K562 (cell line): ENCODE measurements around the gene TECPR1. TPM values are rescaled to one million over a fixed set of nuclear protein-coding genes. Genes with fewer than 3 reads are reported as not detected.

Experiments
- ARID4B ChIP-seq: sonication (generic); formaldehyde crosslinking; IDR thresholded peaks from 2 replicates; pipeline ENCODE4 v1.8.0; 2022; ENCODE audit warnings: mild to moderate bottlenecking, missing genetic modification reagents
- CEBPG ChIP-seq, 3 experiments: fragments of 200-800 bp in 1 of 3; sonication (Bioruptor generic) in 1 of 3; sonication (generic) in 1 of 3; formaldehyde crosslinking in 1 of 3; IDR thresholded peaks in 2 of 3; conservative IDR thresholded peaks in 1 of 3; 2 replicates each; pipeline versions ENCODE4 v1.6.1 to v1.8.0; 2016 to 2022; ENCODE audit warnings: missing compliant biosample characterization in 2 of 3, missing genetic modification characterization in 2 of 3, mild to moderate bottlenecking in 1 of 3, missing genetic modification reagents in 1 of 3
- CGGBP1 ChIP-seq: fragments of 250-450 bp; sonication (Bioruptor Pico); IDR thresholded peaks from 2 replicates; pipeline ENCODE4 v1.9.0; 2021; ENCODE audit warnings: mild to moderate bottlenecking
- CREM ChIP-seq: IDR thresholded peaks from 2 replicates; pipeline ENCODE4 v1.6.1; 2014; ENCODE audit warnings: antibody characterized with exemption, low read depth
- CSDE1 ChIP-seq, 2 experiments: fragments of 450-650 bp; IDR thresholded peaks; 2 replicates each; pipeline ENCODE4 v1.6.1; 2016; ENCODE audit warnings: mild to moderate bottlenecking in 1 of 2
- HEY1 ChIP-seq: fragments of 250-450 bp; sonication (Bioruptor Pico); IDR thresholded peaks from 2 replicates; pipeline ENCODE4 v1.5.0; 2020; ENCODE audit warnings: mild to moderate bottlenecking, moderate library complexity, borderline replicate concordance
- KAT2B ChIP-seq: IDR thresholded peaks from one replicate; pipeline ENCODE4 v1.6.1; 2012; ENCODE audit warnings: low read depth, mild to moderate bottlenecking, control low read depth, inconsistent platforms, low read length, moderate library complexity
- KDM4B ChIP-seq, 2 experiments: fragments of 450-650 bp in 1 of 2; sonication (generic) in 1 of 2; IDR thresholded peaks; 2 replicates each; pipeline ENCODE4 v1.6.1; 2016 to 2017; ENCODE audit warnings: borderline replicate concordance in 2 of 2, antibody characterized with exemption in 1 of 2, low read depth in 1 of 2, mild to moderate bottlenecking in 1 of 2
- LCOR ChIP-seq: sonication (generic); formaldehyde crosslinking; IDR thresholded peaks from 2 replicates; pipeline ENCODE4 v1.8.0; 2022; ENCODE audit warnings: mild to moderate bottlenecking, missing genetic modification reagents
- MTF1 ChIP-seq: fragments of 250-450 bp; sonication (Bioruptor Pico); IDR thresholded peaks from 2 replicates; pipeline ENCODE4 v1.9.0; 2021; ENCODE audit warnings: moderate library complexity, mild to moderate bottlenecking, inconsistent platforms, borderline replicate concordance
- NR3C1 ChIP-seq: sonication (generic); formaldehyde crosslinking; IDR thresholded peaks from 2 replicates; pipeline ENCODE4 v1.8.1; 2022; ENCODE audit warnings: missing genetic modification reagents
- PCBP1 ChIP-seq: fragments of 200-400 bp; formaldehyde crosslinking; IDR thresholded peaks from 2 replicates; pipeline ENCODE4 v1.6.1; 2018; ENCODE audit warnings: mild to moderate bottlenecking, low read depth, low read length; ENCODE audit not compliant: poor library complexity, severe bottlenecking
- PHTF2 ChIP-seq: fragments of 250-450 bp; sonication (Bioruptor Pico); IDR thresholded peaks from 2 replicates; pipeline ENCODE4 v1.5.0; 2021; ENCODE audit warnings: mild to moderate bottlenecking
- POLR2G ChIP-seq: fragments of 200-400 bp; formaldehyde crosslinking; IDR thresholded peaks from 2 replicates; pipeline ENCODE4 v1.6.1; 2017; ENCODE audit warnings: low read depth, mild to moderate bottlenecking, antibody characterized with exemption, low read length, moderate library complexity
- RBFOX2 ChIP-seq: fragments of 200-400 bp; formaldehyde crosslinking; IDR thresholded peaks from 2 replicates; pipeline ENCODE4 v1.6.1; 2017; ENCODE audit warnings: low read depth, mild to moderate bottlenecking, low read length, moderate library complexity
- RCOR1 ChIP-seq, 2 experiments: IDR thresholded peaks; 2 replicates each; pipeline ENCODE4 v1.6.1; 2012; ENCODE audit warnings: low read depth in 2 of 2, low read length in 2 of 2, borderline replicate concordance in 1 of 2, improper control_type of control experiment in 1 of 2
- SP1 ChIP-seq: sonication (generic); formaldehyde crosslinking; IDR thresholded peaks from 2 replicates; pipeline ENCODE4 v1.8.1; 2022; ENCODE audit warnings: mild to moderate bottlenecking, missing genetic modification reagents
- SRSF3 ChIP-seq: fragments of 200-400 bp; formaldehyde crosslinking; IDR thresholded peaks from 2 replicates; pipeline ENCODE4 v1.6.1; 2016; ENCODE audit warnings: mild to moderate bottlenecking, low read length, moderate library complexity; ENCODE audit not compliant: insufficient read depth
- TRIM24 ChIP-seq, 2 experiments: fragments of 450-650 bp; IDR thresholded peaks; 2 replicates each; pipeline ENCODE4 v1.6.1; 2016
- YBX1 ChIP-seq: fragments of 450-650 bp; IDR thresholded peaks from 2 replicates; pipeline ENCODE4 v1.7.1; 2016; ENCODE audit warnings: mild to moderate bottlenecking
- ZBTB1 ChIP-seq: sonication (generic); formaldehyde crosslinking; IDR thresholded peaks from 2 replicates; pipeline ENCODE4 v1.8.1; 2023; ENCODE audit warnings: missing genetic modification reagents, low read depth, mild to moderate bottlenecking, borderline replicate concordance
- ZNF551 ChIP-seq: fragments of 250-450 bp; sonication (Bioruptor Pico); IDR thresholded peaks from 2 replicates; pipeline ENCODE4 v1.5.0; 2021; ENCODE audit warnings: mild to moderate bottlenecking, moderate library complexity
- polyA plus RNA-seq, 8 experiments: library from polyadenylated mRNA; depleted of rRNA in 4 of 8; stranded (reverse) in 5 of 8; unstranded in 3 of 8; fragments of >200 nt; fragmentation: Nextera tagmentation in 2 of 8; fragmentation: Illumina TruSeq in 1 of 8; extraction: Ambion mirVana in 2 of 8; extraction: Trizol in 1 of 8; gene quantifications; 2 replicates each; pipeline versions ENCODE4 v1.2.1 to v1.2.3, GENCODE V29; 2011 to 2014; ENCODE audit warnings: inconsistent platforms in 1 of 8, missing spikeins in 1 of 8
- total RNA-seq, 7 experiments: library from RNA; depleted of rRNA in 6 of 7; stranded (reverse); fragments of >200 nt in 6 of 7; fragmentation: Illumina TruSeq in 2 of 7; extraction: Trizol in 2 of 7; gene quantifications; 2 replicates each; pipeline versions ENCODE4 v1.2.1 to v1.2.3, GENCODE V29; 2011 to 2021; ENCODE audit warnings: low replicate concordance in 1 of 7

The TECPR1 gene
- total and polyA plus RNA-seq, 9 of the 15 experiments (the other 6 are each of a cell fraction or from before 2014, with no cell fraction given): 0.17 to 15.0 (median 2.2) TPM

DNA sequence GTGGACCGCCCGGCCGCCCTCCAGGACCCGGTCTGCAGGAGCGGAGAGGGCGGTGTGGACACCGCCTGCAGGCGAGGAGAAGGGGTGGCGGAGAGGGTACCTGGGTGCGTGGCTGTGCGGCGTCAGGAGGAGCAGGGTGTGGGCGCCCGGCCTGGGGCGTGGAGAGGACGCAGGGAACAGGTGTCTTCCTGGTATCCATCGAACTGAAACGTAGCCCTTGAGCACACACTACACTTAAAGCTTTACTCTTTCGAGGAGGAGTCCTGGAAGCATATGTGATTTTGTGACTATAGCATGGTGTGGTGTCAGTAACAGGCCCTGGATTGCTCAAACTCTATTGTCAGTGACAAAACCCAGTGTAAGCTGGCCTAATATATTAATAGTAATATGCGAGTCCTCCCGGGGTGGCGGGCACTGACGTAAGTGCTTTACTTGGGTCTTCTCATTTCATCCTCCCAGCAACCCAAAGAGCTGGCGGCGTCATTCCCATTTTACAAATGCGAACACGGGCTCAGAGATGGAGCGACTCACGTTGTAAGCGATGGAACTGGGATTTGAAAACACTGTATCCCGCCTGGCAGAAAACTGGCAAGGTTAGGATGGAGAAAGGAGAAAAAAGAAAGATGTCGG lies 508 bp upstream of the TECPR1 start (continued):
- TF ChIP-seq ARID4B: no peak
- peak; percentile 22; the same call in 1 of the 2 replicates for TF ChIP-seq SP1 (CRISPR knock-in tag)
- no peak for TF ChIP-seq YBX1
- no peak for TF ChIP-seq KAT2B
- TF ChIP-seq RCOR1 (IDR thresholded peaks at IDR 0.05; ENCODE audit: borderline replicate concordance in 1 of 2, low read depth in 2 of 2, low read length in 2 of 2): no peak
- 0 out of 4 replicates have a peak, but pooled peaks of 1 of the 2 experiments have one; percentile 5 for TF ChIP-seq KDM4B (IDR thresholded peaks at IDR 0.05; ENCODE audit: borderline replicate concordance in 2 of 2, low read depth in 1 of 2)
- no peak for TF ChIP-seq NR3C1 (CRISPR knock-in tag)
- no peak for TF ChIP-seq SRSF3
- no peak for TF ChIP-seq CSDE1 (IDR thresholded peaks at IDR 0.05)
- no peak for TF ChIP-seq PHTF2 (CRISPR knock-in tag)
- TF ChIP-seq ZNF551 (CRISPR knock-in tag): no peak
- no peak for TF ChIP-seq HEY1
- TF ChIP-seq CGGBP1 (CRISPR knock-in tag): no peak
- TF ChIP-seq ZBTB1: no peak
- no peak for TF ChIP-seq TRIM24 (IDR thresholded peaks at IDR 0.05)
- peak; percentile 82; the same call in 1 of the 2 replicates for TF ChIP-seq POLR2G
- TF ChIP-seq RBFOX2: no peak
- TF ChIP-seq LCOR (CRISPR knock-in tag): no peak
- TF ChIP-seq CEBPG (CRISPR knock-in tag; IDR thresholded peaks at IDR 0.05): no peak
- TF ChIP-seq CEBPG (tag; conservative IDR thresholded peaks at IDR 0.05 in 1 of 2, IDR thresholded peaks at IDR 0.05 in 1 of 2): no peak
- no peak for TF ChIP-seq PCBP1
- no peak for TF ChIP-seq MTF1 (CRISPR knock-in tag)
- no peak for TF ChIP-seq CREM
